K562 (cell line): ENCODE measurements around the gene CLIC2. TPM values are rescaled to one million over a fixed set of nuclear protein-coding genes. Genes with fewer than 3 reads are reported as not detected.
A peak's percentile ranks its signal among the peaks of the same experiment; 100 is the strongest.

Source experiments
- ATAC-seq: fragments of 200-7000 bp; cut with Tn5 transposase; 3 replicates; pipeline ENCODE4 v1.9.1; 2020; ENCODE audit warnings: moderate library complexity
- BruUV-seq: library from RNA; stranded (reverse); fragments of 400-500 nt; replicated peaks from 2 replicates; lab custom pipeline; 2021; lab: Mats Ljungman, UMichigan
- CTCF ChIA-PET: fragments of 300-600 bp; formaldehyde crosslinking; extraction: SDS; loops from one replicate; lab custom pipeline; 2021; ENCODE audit warnings: low intra/inter-chr PET ratio; lab: Yijun Ruan, JAX
- POLR2A ChIA-PET: fragments of 300-600, 350-650 bp; sonication (Branson Sonifier 250); formaldehyde crosslinking; extraction: SDS; loops from one replicate; lab custom pipeline; 2021; ENCODE audit warnings: antibody characterized with exemption, inconsistent platforms; lab: Yijun Ruan, JAX
- DNase-seq, 4 experiments: peaks; one replicate each; pipeline versions ENCODE4 v3.0.0 to v3.0.0-alpha.2; 2011 to 2018; ENCODE audit warnings: low spot score in 3 of 4, mixed read lengths in 3 of 4; ENCODE audit errors: extremely low read depth in 1 of 4
- FAIRE-seq: peaks from 2 replicates; lab custom pipeline; 2011; peaks lifted over from hg19 to GRCh38; lab: Jason Lieb, UNC
- H2AFZ ChIP-seq: 2 replicates; pipeline ENCODE4 v1.6.0; 2011; ENCODE audit warnings: low read depth, low read length, control low read depth, inconsistent platforms
- H3K27ac ChIP-seq: fragments of 200-600 bp; 3 replicates; pipeline ENCODE4 v1.8.0; 2011; ENCODE audit warnings: low read depth, mild to moderate bottlenecking, control low read depth, inconsistent platforms, low read length, moderate library complexity, mixed read lengths; ENCODE audit errors: extremely low read depth
- H3K27me3 ChIP-seq, 2 experiments: fragments of 300-600 bp in 1 of 2; 2 replicates in 1 of 2; 3 replicates in 1 of 2; pipeline versions ENCODE4 v1.6.0 to v1.8.0; 2011; ENCODE audit warnings: inconsistent platforms in 2 of 2, low read length in 2 of 2, mild to moderate bottlenecking in 1 of 2, mixed read lengths in 1 of 2, moderate library complexity in 1 of 2; ENCODE audit not compliant: control insufficient read depth in 2 of 2, insufficient read depth in 2 of 2
- H3K36me3 ChIP-seq: fragments of 300-600 bp; 3 replicates; pipeline ENCODE4 v1.8.0; 2011; ENCODE audit warnings: mild to moderate bottlenecking, low read length, inconsistent platforms; ENCODE audit not compliant: control insufficient read depth, insufficient read depth
- H3K4me1 ChIP-seq, 2 experiments: fragments of 200-600 bp in 1 of 2; replicated peaks in 1 of 2; 2 replicates in 1 of 2; 3 replicates in 1 of 2; pipeline versions ENCODE4 v1.5.1 to v1.8.0; 2011; ENCODE audit warnings: inconsistent platforms in 2 of 2, low read length in 2 of 2, mild to moderate bottlenecking in 1 of 2, mixed read lengths in 1 of 2, moderate library complexity in 1 of 2; ENCODE audit not compliant: control insufficient read depth in 2 of 2, insufficient read depth in 2 of 2
- H3K4me2 ChIP-seq: 2 replicates; pipeline ENCODE4 v1.6.1; 2011; ENCODE audit warnings: low read length, control low read depth, inconsistent platforms, mixed read lengths; ENCODE audit not compliant: insufficient read depth
- H3K4me3 ChIP-seq: fragments of 200-600 bp; sonication (generic), shearing (Covaris generic); 2 replicates; pipeline ENCODE4 v1.5.1; 2016; ENCODE audit warnings: control low read depth, inconsistent platforms
- H3K79me2 ChIP-seq: fragments of 200-600 bp; 3 replicates; pipeline ENCODE4 v1.8.0; 2011; ENCODE audit warnings: low read length, inconsistent platforms; ENCODE audit not compliant: control insufficient read depth, insufficient read depth
- H3K9ac ChIP-seq, 2 experiments: 2 replicates each; pipeline versions ENCODE4 v1.6.0 to v1.6.1; 2011; ENCODE audit warnings: low read depth in 2 of 2, low read length in 2 of 2, control low read depth in 1 of 2, inconsistent platforms in 1 of 2, mild to moderate bottlenecking in 1 of 2, mixed read lengths in 1 of 2; ENCODE audit not compliant: insufficient read depth in 1 of 2
- H3K9me1 ChIP-seq: one replicate; pipeline ENCODE4 v1.6.0; 2011; ENCODE audit warnings: inconsistent platforms, mild to moderate bottlenecking, low read length, moderate library complexity; ENCODE audit not compliant: control insufficient read depth, insufficient read depth
- H3K9me3 ChIP-seq: replicated peaks from 2 replicates; pipeline ENCODE4 v1.5.1; 2011; ENCODE audit warnings: low read depth, low read length, inconsistent platforms; ENCODE audit not compliant: control insufficient read depth, insufficient read depth
- H4K20me1 ChIP-seq: replicated peaks from 2 replicates; pipeline ENCODE4 v1.6.1; 2011; ENCODE audit warnings: low read length, inconsistent platforms, mixed read lengths; ENCODE audit not compliant: control insufficient read depth, insufficient read depth
- CCNT2 ChIP-seq: IDR thresholded peaks from 2 replicates; pipeline ENCODE4 v1.6.1; 2011; ENCODE audit warnings: borderline replicate concordance, low read depth, mild to moderate bottlenecking, moderate library complexity, mixed read lengths, low read length; ENCODE audit not compliant: insufficient read length; ENCODE audit errors: extremely low read depth
- E2F4 ChIP-seq: sonication (generic); formaldehyde crosslinking; IDR thresholded peaks from 2 replicates; pipeline ENCODE4 v1.8.0; 2022; ENCODE audit warnings: mild to moderate bottlenecking, low read depth, missing genetic modification reagents
- ETV6 ChIP-seq, 3 experiments: fragments of 150-350 bp in 1 of 3; sonication (generic) in 1 of 3; formaldehyde crosslinking in 1 of 3; IDR thresholded peaks; 2 replicates each; pipeline versions ENCODE4 v1.6.1 to v1.8.0; 2014 to 2022; ENCODE audit warnings: borderline replicate concordance in 2 of 3, low read depth in 2 of 3, antibody characterized with exemption in 1 of 3, low read length in 1 of 3, mild to moderate bottlenecking in 1 of 3, missing genetic modification reagents in 1 of 3
- HDAC1 ChIP-seq, 2 experiments: fragments of 450-650 bp; IDR thresholded peaks; 2 replicates each; pipeline ENCODE4 v1.6.1; 2016 to 2017; ENCODE audit warnings: inconsistent platforms in 1 of 2, mild to moderate bottlenecking in 1 of 2, moderate library complexity in 1 of 2
- JUN ChIP-seq, 2 experiments: sonication (generic) in 1 of 2; formaldehyde crosslinking in 1 of 2; IDR thresholded peaks; 2 replicates each; pipeline versions ENCODE4 v1.6.1 to v1.8.0; 2012 to 2022; ENCODE audit warnings: borderline replicate concordance in 2 of 2, mild to moderate bottlenecking in 2 of 2, improper control_type of control experiment in 1 of 2, low read depth in 1 of 2, low read length in 1 of 2, missing genetic modification reagents in 1 of 2
- MED1 ChIP-seq: sonication (generic); formaldehyde crosslinking; IDR thresholded peaks from 2 replicates; pipeline ENCODE4 v1.8.1; 2023; ENCODE audit warnings: missing genetic modification reagents, borderline replicate concordance
- NONO ChIP-seq, 2 experiments: fragments of 200-400 bp in 1 of 2; fragments of 450-650 bp in 1 of 2; formaldehyde crosslinking in 1 of 2; IDR thresholded peaks; 2 replicates each; pipeline ENCODE4 v1.6.1; 2017; ENCODE audit warnings: low read depth in 2 of 2, mild to moderate bottlenecking in 2 of 2, moderate library complexity in 2 of 2, low read length in 1 of 2
- RBM34 ChIP-seq: fragments of 200-400 bp; formaldehyde crosslinking; IDR thresholded peaks from 2 replicates; pipeline ENCODE4 v1.6.1; 2018; ENCODE audit warnings: low read length, borderline replicate concordance; ENCODE audit not compliant: insufficient read depth
- SMAD2 ChIP-seq: fragments of 150-350 bp; IDR thresholded peaks from 2 replicates; pipeline ENCODE4 v1.6.1; 2014; ENCODE audit warnings: low read depth, mild to moderate bottlenecking, low read length
- TARDBP ChIP-seq: fragments of 450-650 bp; IDR thresholded peaks from 2 replicates; pipeline ENCODE4 v1.6.1; 2016
- TCF3 ChIP-seq: sonication (generic); formaldehyde crosslinking; IDR thresholded peaks from 2 replicates; pipeline ENCODE4 v1.4.0; 2020; ENCODE audit warnings: mild to moderate bottlenecking, missing genetic modification reagents
- ZBTB8A ChIP-seq: fragments of 450-650 bp; IDR thresholded peaks from 2 replicates; pipeline ENCODE4 v1.6.1; 2018; ENCODE audit warnings: mild to moderate bottlenecking, moderate library complexity; ENCODE audit not compliant: partially characterized antibody
- ZNF133 ChIP-seq: fragments of 250-450 bp; sonication (Bioruptor Pico); IDR thresholded peaks from 2 replicates; pipeline ENCODE4 v1.4.0; 2020; ENCODE audit warnings: mild to moderate bottlenecking
- ZNF324 ChIP-seq: fragments of 250-450 bp; sonication (Bioruptor Pico); IDR thresholded peaks from 2 replicates; pipeline ENCODE4 v1.4.0; 2020; ENCODE audit warnings: mild to moderate bottlenecking
- WGBS: fragments of 100-300 bp; shearing (Covaris generic); methylation state at CpG from one replicate; pipeline ENCODE4 v1.1.6; 2016; ENCODE audit warnings: low coverage, mixed read lengths; ENCODE audit not compliant: insufficient coverage; ENCODE audit errors: missing lambda C conversion rate; 5-methylcytosine and 5-hydroxymethylcytosine counted together
- in situ Hi-C: fragments of 300-500 bp; cut with MboI; formaldehyde crosslinking; loops from 4 replicates; pipeline ENCODE4 v1.15.0; 2018; ENCODE audit warnings: inconsistent platforms, mixed read lengths
- intact Hi-C: fragments of 100-400 bp; cut with micrococcal nuclease; formaldehyde crosslinking; loops from 2 replicates; pipeline ENCODE4 v1.14.2; 2022
- polyA plus RNA-seq, 8 experiments: library from polyadenylated mRNA; depleted of rRNA in 4 of 8; stranded (reverse) in 5 of 8; unstranded in 3 of 8; fragments of >200 nt; fragmentation: Nextera tagmentation in 2 of 8; fragmentation: Illumina TruSeq in 1 of 8; extraction: Ambion mirVana in 2 of 8; extraction: Trizol in 1 of 8; gene quantifications; 2 replicates each; pipeline versions ENCODE4 v1.2.1 to v1.2.3, GENCODE V29; 2011 to 2014; ENCODE audit warnings: inconsistent platforms in 1 of 8, missing spikeins in 1 of 8
- total RNA-seq, 7 experiments: library from RNA; depleted of rRNA in 6 of 7; stranded (reverse); fragments of >200 nt in 6 of 7; fragmentation: Illumina TruSeq in 2 of 7; extraction: Trizol in 2 of 7; gene quantifications; 2 replicates each; pipeline versions ENCODE4 v1.2.1 to v1.2.3, GENCODE V29; 2011 to 2021; ENCODE audit warnings: low replicate concordance in 1 of 7

Gene CLIC2
- total and polyA plus RNA-seq, 9 of the 15 experiments (the other 6 are each of a cell fraction or from before 2014, with no cell fraction given): 37.0 to 83.7 (median 74.7) TPM

DNA sequence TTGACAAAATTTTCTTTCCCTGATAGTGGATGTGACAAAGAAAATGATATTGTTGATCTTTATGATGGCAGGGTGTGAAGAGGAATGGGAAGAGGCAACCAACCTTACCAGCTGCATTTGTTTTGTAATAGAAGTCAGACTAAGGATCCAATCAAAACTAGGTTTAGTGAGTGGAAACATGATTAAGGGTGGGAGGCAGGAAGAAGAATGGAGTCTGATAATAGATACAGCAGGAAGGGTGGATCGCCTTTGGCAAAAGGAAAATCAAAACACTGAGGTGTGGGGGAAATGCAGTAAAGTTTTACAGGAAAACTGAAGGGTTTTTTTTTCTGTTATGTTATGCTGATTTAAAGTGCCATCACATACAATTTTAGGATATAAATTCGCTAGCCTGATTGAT is 3.4 kb downstream of the CLIC2 start:
- DNase-seq: no peak
- intact Hi-C loops (no loop called here), in situ Hi-C loops (loop anchor here (25.0 kb wide), 1 partner anchor 156 kb away; no protein-coding TSS in a partner anchor)
- Histone ChIP-seq H3K27me3 (no peaks in the 10 kb centered on the region), H3K9ac (peak overlapping the region in 1 of 2 experiments; percentile 75; a peak in 2 of 4 replicates), H3K36me3 (peaks cover 8% of the 10 kb centered on the region; the same call in 1 of the 3 replicates), H3K4me1 (peaks cover 0 to 9% of the 10 kb centered on the region in 2 experiments; a peak in 2 of 5 replicates), H3K9me1 (no peaks in the 10 kb centered on the region), H3K79me2 (peaks cover 85% of the 10 kb centered on the region), H3K9me3 (no peaks in the 10 kb centered on the region; the same call in 1 of the 2 replicates), H2AFZ (no peak overlapping the region), H3K27ac (no peak overlapping the region), H3K4me3 (0 out of 2 replicates have a peak overlapping the region, but pooled peaks have one; percentile 51), H3K4me2 (peak overlapping the region; percentile 61), H4K20me1 (0 out of 2 replicates have a peak, but pooled peaks cover 4% of the 10 kb centered on the region)
- no peak for FAIRE-seq
- BruUV-seq: no TSS peak
- WGBS: 10% methylated on average over 2 of the region's 2 CpGs
- ChIA-PET POLR2A (no interaction called here), CTCF (no interaction called here)
- ATAC-seq: no peak
- no peak for TF ChIP-seq MED1 (CRISPR knock-in tag)
- no peak for TF ChIP-seq TARDBP
- no peak for TF ChIP-seq HDAC1 (IDR thresholded peaks at IDR 0.05)
- no peak for TF ChIP-seq CCNT2
- no peak for TF ChIP-seq ZNF133 (CRISPR knock-in tag)
- TF ChIP-seq E2F4 (CRISPR knock-in tag): no peak
- no peak for TF ChIP-seq TCF3 (CRISPR knock-in tag)
- no peak for TF ChIP-seq RBM34
- no peak for TF ChIP-seq NONO (IDR thresholded peaks at IDR 0.05; ENCODE audit: low read depth in 2 of 2, low read length in 1 of 2)
- TF ChIP-seq ETV6 (IDR thresholded peaks at IDR 0.05; ENCODE audit: borderline replicate concordance in 1 of 2, low read depth in 2 of 2, low read length in 1 of 2): no peak
- TF ChIP-seq ETV6 (CRISPR knock-in tag; IDR thresholded peaks at IDR 0.05; ENCODE audit: borderline replicate concordance): no peak
- no peak for TF ChIP-seq ZNF324 (CRISPR knock-in tag)
- TF ChIP-seq JUN (IDR thresholded peaks at IDR 0.05; ENCODE audit: borderline replicate concordance, low read depth, low read length): no peak
- no peak for TF ChIP-seq JUN (CRISPR knock-in tag; IDR thresholded peaks at IDR 0.05; ENCODE audit: borderline replicate concordance)
- no peak for TF ChIP-seq ZBTB8A
- TF ChIP-seq SMAD2: no peak
